AG04449 (cell line): Measurements from ENCODE around the gene GLB1L.

Source experiments
- CTCF ChIA-PET: fragments of 350-600 bp; formaldehyde crosslinking; extraction: SDS; loops from one replicate; lab custom pipeline; 2021; ENCODE audit warnings: antibody characterized with exemption; lab: Yijun Ruan, JAX
- POLR2A ChIA-PET: fragments of 400-600, 350-600 bp; formaldehyde crosslinking; extraction: SDS; loops from one replicate; lab custom pipeline; 2020; ENCODE audit warnings: antibody characterized with exemption, inconsistent platforms; lab: Yijun Ruan, JAX
- DNase-seq: peaks from one replicate; pipeline ENCODE4 v3.0.0-alpha.2; 2010; ENCODE audit warnings: low read depth, low spot score
- H3K4me3 ChIP-seq: 2 replicates; pipeline ENCODE4 v1.5.1; 2011; ENCODE audit warnings: low read depth, mild to moderate bottlenecking, control low read depth, low read length
- TF ChIP-seq, protein P1 (sequence below): IDR thresholded peaks from one replicate; pipeline ENCODE4 v1.5.1; 2011; ENCODE audit warnings: mild to moderate bottlenecking, moderate library complexity, low read length, control low read depth, inconsistent platforms; ENCODE audit not compliant: insufficient read depth; ENCODE audit errors: missing control alignments

The GLB1L gene

DNA sequence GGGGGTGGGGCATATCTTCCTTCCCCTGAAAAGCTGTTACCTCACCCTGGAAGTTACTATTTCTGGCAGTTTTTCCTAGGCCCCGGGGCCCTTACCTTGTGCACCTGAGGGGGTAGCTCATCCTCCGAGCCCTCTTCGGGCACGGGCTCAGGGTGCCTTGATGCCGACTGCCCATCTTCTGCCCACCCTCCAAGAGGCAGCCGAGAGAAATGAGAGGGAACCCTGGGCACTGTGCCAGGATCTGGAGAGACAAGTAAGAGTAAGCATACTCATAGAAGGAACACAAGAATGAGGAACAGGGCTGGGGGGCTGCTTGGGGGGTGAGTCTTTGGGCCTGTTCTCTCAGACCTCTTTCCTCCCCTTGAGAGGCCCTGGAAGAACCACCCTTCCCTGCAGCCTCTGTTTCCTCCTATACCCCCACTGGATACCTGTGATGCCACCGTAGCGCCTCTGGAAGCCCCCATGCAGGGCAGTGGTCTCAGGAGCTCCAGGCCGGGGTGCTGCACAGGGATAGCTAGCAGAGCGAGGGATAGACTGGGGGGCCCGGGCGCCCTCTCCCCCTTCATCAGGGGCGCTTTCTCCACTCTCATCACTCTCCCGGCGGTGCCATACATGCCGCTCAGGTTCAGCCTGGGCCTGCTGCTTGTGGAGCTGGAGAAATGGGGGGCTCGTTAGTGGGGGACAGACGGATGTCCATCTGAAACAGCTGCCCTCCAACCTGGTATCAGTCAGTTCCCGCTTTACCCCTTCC lies 24.4 kb downstream of the GLB1L start:
- ChIA-PET CTCF (interaction anchor here (1.1 to 3.3 kb wide), 5 partner anchors 9 to 74 kb away, joined by 3 to 11 read pairs (median 8); partner anchors contain the start of genes ANKZF1 and ATG9A), POLR2A (no interaction called here)
- H3K4me3 ChIP-seq, result no peak overlapping the region

DNA sequence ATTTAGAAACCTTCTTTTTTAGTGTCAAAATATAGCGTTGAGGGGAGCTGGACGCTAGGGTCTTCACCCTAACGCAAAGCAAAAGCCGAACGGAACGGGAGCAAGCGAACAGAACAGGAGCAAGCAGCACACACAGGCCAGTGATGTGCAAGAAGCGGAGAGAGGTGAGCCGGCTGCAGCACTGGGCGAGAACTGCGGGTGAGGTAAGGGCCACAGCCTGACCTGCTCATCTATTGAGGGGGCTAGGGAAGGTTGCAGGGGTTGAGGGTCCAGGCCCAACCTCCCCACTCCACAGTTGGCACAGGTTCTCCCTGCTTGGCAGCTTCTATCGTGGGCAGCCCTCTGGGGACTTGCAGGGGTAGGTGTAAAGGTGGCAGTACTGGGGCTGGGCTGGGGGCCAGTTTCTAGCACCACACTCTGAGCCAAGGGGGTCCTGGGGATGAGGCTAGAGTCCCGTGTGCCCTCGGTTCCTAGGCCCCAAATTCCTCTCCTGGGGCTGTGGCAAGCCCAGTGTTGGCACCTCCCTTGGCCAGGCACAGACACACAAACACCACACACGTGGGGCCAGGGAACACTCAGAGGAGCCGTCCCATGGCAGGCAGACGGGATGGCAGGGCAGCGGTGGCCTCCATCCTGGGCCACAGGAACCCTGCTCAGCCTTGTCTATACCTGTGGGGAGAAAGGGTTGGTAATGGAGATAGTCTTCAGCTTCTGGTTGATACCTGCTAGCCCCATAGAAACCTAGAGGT lies 25.3 kb downstream of the GLB1L start:
- TF ChIP-seq, protein P1, sequence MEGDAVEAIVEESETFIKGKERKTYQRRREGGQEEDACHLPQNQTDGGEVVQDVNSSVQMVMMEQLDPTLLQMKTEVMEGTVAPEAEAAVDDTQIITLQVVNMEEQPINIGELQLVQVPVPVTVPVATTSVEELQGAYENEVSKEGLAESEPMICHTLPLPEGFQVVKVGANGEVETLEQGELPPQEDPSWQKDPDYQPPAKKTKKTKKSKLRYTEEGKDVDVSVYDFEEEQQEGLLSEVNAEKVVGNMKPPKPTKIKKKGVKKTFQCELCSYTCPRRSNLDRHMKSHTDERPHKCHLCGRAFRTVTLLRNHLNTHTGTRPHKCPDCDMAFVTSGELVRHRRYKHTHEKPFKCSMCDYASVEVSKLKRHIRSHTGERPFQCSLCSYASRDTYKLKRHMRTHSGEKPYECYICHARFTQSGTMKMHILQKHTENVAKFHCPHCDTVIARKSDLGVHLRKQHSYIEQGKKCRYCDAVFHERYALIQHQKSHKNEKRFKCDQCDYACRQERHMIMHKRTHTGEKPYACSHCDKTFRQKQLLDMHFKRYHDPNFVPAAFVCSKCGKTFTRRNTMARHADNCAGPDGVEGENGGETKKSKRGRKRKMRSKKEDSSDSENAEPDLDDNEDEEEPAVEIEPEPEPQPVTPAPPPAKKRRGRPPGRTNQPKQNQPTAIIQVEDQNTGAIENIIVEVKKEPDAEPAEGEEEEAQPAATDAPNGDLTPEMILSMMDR, result no peak
- DNase-seq, result no peak
- no peak overlapping the region for H3K4me3 ChIP-seq
- POLR2A ChIA-PET, result interaction anchor here (2.4 to 2.7 kb wide), 3 partner anchors 9 to 59 kb away, joined by 13 to 26 read pairs (median 13); partner anchors contain the start of genes ANKZF1, ATG9A, DNAJB2 and GLB1L
- CTCF ChIA-PET, result interaction anchor here (1.0 to 5.8 kb wide), 11 partner anchors 8 to 80 kb away, joined by 3 to 40 read pairs (median 4); partner anchors contain the start of genes ANKZF1, ATG9A and CNPPD1

More for the DNA sequence above, 24.4 kb downstream of the GLB1L start:
- TF ChIP-seq, protein P1, result no peak
- DNase-seq, result no peak

DNA sequence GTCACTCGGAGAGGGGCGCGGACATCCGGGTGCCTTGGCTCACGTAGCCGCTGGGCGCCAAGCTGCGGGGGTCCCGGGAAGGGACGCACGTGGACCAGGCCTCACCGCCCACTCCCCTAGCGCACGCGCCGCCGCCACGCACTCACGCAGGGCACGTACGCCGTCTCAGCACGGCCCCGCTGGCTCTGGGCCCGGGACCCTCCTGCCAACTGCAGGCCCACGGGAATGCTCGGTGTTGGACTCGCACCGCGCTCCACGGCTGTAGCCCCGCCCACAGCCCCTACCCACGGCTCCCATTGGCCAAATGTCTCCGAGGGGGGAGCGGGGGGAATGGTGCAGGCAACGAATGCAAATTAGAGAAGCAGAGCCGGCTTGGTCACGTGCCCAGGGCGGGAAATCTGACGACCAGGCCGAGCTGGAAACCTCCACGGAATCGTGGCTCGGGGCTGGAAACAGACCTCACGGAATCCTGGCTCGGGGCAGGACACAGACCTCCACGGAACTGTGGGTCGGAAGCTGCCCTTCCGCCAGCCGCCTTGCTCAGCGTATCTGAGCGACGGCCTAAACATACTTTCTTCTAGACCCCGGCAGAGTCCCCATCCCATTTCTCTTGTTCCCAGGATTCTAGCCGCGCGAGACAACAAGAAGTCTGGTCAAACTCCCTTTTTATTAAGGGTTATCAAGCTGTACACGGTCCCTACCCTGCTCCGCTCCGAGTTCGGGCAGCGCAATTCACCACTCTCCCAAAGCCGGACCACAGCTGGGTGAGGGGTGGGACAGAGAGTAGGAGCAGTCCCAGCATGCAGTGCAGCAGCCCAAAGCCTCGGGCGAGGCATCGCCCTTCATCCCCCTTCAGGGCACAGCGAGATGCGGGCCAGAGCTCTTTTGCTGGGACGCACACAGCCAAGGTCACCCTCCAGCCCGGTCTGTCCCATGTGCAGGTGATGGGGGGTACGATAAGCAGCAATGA lies 26.2 kb downstream of the GLB1L start, which contains the start of gene ABCB6:
Gene ABCB6 (minus strand): TSS at position 227 of the 970 bp plus-strand sequence. CDS start 285 bp downstream, outside the sequence.
- no peak for DNase-seq
- ChIA-PET CTCF (interaction anchor here (0.9 to 5.8 kb wide), 13 partner anchors 8 to 81 kb away, joined by 3 to 40 read pairs (median 4); partner anchors contain the start of genes ANKZF1, ATG9A and CNPPD1), POLR2A (interaction anchor here (1.0 to 2.7 kb wide), 7 partner anchors 10 to 67 kb away, joined by 3 to 27 read pairs (median 13); partner anchors contain the start of genes ANKZF1, ATG9A, CNPPD1 and DNAJB2)
- H3K4me3 ChIP-seq, result peak within 1 kb of the TSS; percentile 69
- TF ChIP-seq, protein P1, result no peak

DNA sequence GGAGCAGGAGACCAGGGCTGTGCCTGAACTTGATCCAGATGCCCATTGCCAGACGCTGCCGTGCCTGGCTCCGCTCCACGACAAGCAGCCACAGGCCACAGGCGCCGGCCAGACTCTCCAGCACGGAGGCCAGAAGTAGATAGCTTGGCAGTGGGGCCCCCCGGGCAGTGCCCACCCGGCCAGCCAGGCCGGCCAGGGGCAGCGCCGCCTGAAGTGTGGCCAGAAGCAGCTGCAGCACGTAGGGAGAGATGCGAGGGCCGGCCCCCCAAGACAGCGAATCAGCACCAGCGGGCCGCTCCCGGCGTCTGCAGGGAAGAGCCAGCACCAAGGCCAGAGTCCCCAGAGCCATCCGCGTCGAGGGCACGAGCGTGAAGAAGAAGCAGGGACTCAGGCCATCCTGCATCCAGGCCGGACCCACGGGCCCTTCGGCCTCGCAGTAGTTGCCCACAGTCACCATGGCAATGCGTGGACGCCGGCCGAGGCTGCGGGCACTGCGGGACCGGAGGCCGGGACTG lies 27.0 kb downstream of the GLB1L start:
- H3K4me3 ChIP-seq, result peak overlapping the region; percentile 69
- ChIA-PET CTCF (interaction anchor here (0.9 to 5.8 kb wide), 10 partner anchors 9 to 77 kb away, joined by 3 to 40 read pairs (median 5); partner anchors contain the start of genes ANKZF1, ATG9A, CNPPD1 and NHEJ1), POLR2A (interaction anchor here (0.6 to 2.7 kb wide), 12 partner anchors 8 to 134 kb away, joined by 3 to 27 read pairs (median 4); partner anchors contain the start of genes ANKZF1, ATG9A, CNPPD1 and DNAJB2)
- TF ChIP-seq, protein P1, result no peak
- no peak for DNase-seq

DNA sequence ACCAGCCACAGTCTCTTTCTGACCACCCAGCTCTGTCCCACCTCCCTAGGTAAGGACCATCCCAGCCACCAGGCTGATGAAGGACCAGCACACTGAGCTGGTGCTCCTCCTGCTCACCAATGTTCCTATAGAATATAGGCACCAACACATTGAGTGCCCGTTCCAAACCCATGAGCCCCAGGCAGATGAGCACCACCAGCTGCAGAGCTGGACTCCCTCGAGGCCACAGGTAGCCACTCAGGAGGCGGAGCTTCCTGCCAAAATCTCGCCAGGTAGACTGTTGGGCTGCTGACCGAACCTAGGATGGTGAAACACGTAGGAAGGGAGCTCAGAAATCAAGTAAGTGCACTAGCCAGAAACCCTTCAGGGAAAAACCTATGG lies 28.7 kb downstream of the GLB1L start:
- no peak for DNase-seq
- H3K4me3 ChIP-seq, result no peak overlapping the region
- TF ChIP-seq, protein P1, result no peak
- ChIA-PET CTCF (interaction anchor here (0.8 to 5.8 kb wide), 6 partner anchors 9 to 79 kb away, joined by 3 to 40 read pairs (median 10); partner anchors contain the start of gene NHEJ1), POLR2A (no interaction called here)
